Cardiac muscle cell (in vitro differentiated cells and primary cell): ENCODE results near the gene UBE2F. TPM values are rescaled to one million over a fixed set of nuclear protein-coding genes. Genes with fewer than 3 reads are reported as not detected.

ENCODE experiments used
- DNase-seq, 2 donors: peaks; one replicate each; pipeline versions ENCODE4 v3.0.0 to v3.0.0-alpha.2; 2010 to 2017; ENCODE audit warnings: low read depth in 1 of 2, low spot score in 1 of 2
- H3K27ac ChIP-seq: fragments of 200-600 bp; sonication (generic); 2 replicates; pipeline ENCODE4 v1.5.1; 2016
- H3K27me3 ChIP-seq: fragments of 200-600 bp; sonication (generic); 2 replicates; pipeline ENCODE4 v1.6.0; 2016; ENCODE audit warnings: control low read depth
- H3K36me3 ChIP-seq: fragments of 200-600 bp; sonication (generic); 2 replicates; pipeline ENCODE4 v1.5.1; 2016; ENCODE audit warnings: control low read depth
- H3K4me1 ChIP-seq: fragments of 200-600 bp; sonication (generic); 2 replicates; pipeline ENCODE4 v1.8.1; 2017; ENCODE audit warnings: low read depth, mild to moderate bottlenecking, mixed run types
- H3K4me3 ChIP-seq: fragments of 200-600 bp; sonication (generic); 2 replicates; pipeline ENCODE4 v1.5.1; 2016; ENCODE audit warnings: mild to moderate bottlenecking
- H3K9me3 ChIP-seq: fragments of 200-600 bp; sonication (generic); 2 replicates; pipeline ENCODE4 v1.5.1; 2017; ENCODE audit warnings: low read depth, mild to moderate bottlenecking, control low read depth
- CTCF ChIP-seq: IDR thresholded peaks from 2 replicates; pipeline ENCODE4 v1.5.1; 2012; ENCODE audit warnings: low read depth, mild to moderate bottlenecking, low read length
- polyA plus RNA-seq: library from polyadenylated mRNA; unstranded; fragments of >200 nt; fragmentation: Nextera tagmentation; extraction: Ambion mirVana; gene quantifications from 2 replicates; pipeline ENCODE4 v1.2.1, GENCODE V29; 2016
- total RNA-seq: library from RNA; depleted of rRNA; stranded (reverse); fragments of >200 nt; gene quantifications from 2 replicates; pipeline ENCODE4 v1.2.3, GENCODE V29; 2016

The UBE2F gene
- total and polyA plus RNA-seq, 2 experiments from 2014 or later, result 35.1 to 66.2 TPM

- no peaks in the 10 kb centered on the region for H3K4me1 ChIP-seq
- peaks cover 11% of the 10 kb centered on the region for H3K36me3 ChIP-seq
- no peak for DNase-seq
- H3K9me3 ChIP-seq, result no peaks in the 10 kb centered on the region
- H3K4me3 ChIP-seq, result no peak overlapping the region
- no peaks in the 10 kb centered on the region for H3K27me3 ChIP-seq
- H3K27ac ChIP-seq, result no peak overlapping the region
- TF ChIP-seq CTCF, result no peak
These were observed 60.2 kb downstream of the UBE2F start for GRCh38 chr2:238027058-238027457.

- Histone ChIP-seq H3K4me1 (no peaks in the 10 kb centered on the region), H3K36me3 (peaks cover 11% of the 10 kb centered on the region), H3K27ac (no peak overlapping the region), H3K27me3 (no peaks in the 10 kb centered on the region), H3K9me3 (no peaks in the 10 kb centered on the region), H3K4me3 (no peak overlapping the region)
- DNase-seq, result no peak
- TF ChIP-seq CTCF, result no peak
These were observed 61.0 kb downstream of the UBE2F start for GRCh38 chr2:238027591-238028415.

- no peak for DNase-seq
- Histone ChIP-seq H3K9me3 (no peaks in the 10 kb centered on the region), H3K4me1 (no peaks in the 10 kb centered on the region), H3K27me3 (no peaks in the 10 kb centered on the region), H3K36me3 (peaks cover 11% of the 10 kb centered on the region), H3K4me3 (no peak overlapping the region), H3K27ac (no peak overlapping the region)
- no peak for TF ChIP-seq CTCF
These were observed 63.0 kb downstream of the UBE2F start for GRCh38 chr2:238029853-238030252.

- H3K27me3 ChIP-seq, result no peaks in the 10 kb centered on the region
- no peaks in the 10 kb centered on the region for H3K4me1 ChIP-seq
- no peak for TF ChIP-seq CTCF
- DNase-seq, result no peak
- no peak overlapping the region for H3K27ac ChIP-seq
- H3K4me3 ChIP-seq, result no peak overlapping the region
- H3K9me3 ChIP-seq, result no peaks in the 10 kb centered on the region
- peaks cover 11% of the 10 kb centered on the region for H3K36me3 ChIP-seq
These were observed 63.8 kb downstream of the UBE2F start for GRCh38 chr2:238030422-238031155.

GRCh38 chr2:238031751-238032150 is 64.9 kb downstream of the UBE2F start:
- no peak overlapping the region for H3K27ac ChIP-seq
- H3K9me3 ChIP-seq, result no peaks in the 10 kb centered on the region
- no peaks in the 10 kb centered on the region for H3K27me3 ChIP-seq
- no peak for DNase-seq
- TF ChIP-seq CTCF, result no peak
- H3K4me1 ChIP-seq, result no peaks in the 10 kb centered on the region
- peaks cover 17% of the 10 kb centered on the region for H3K36me3 ChIP-seq
- no peak overlapping the region for H3K4me3 ChIP-seq
